K562 (cell line): ENCODE data around the gene DNPEP. TPM values are rescaled to one million over a fixed set of nuclear protein-coding genes. Genes with fewer than 3 reads are reported as not detected.

ENCODE experiments used
- DIDO1 ChIP-seq: fragments of 450-650 bp; IDR thresholded peaks from 2 replicates; pipeline ENCODE4 v1.6.1; 2016; ENCODE audit warnings: low read depth, missing biosample characterization, missing genetic modification characterization
- ETV5 ChIP-seq: sonication (generic); formaldehyde crosslinking; IDR thresholded peaks from 2 replicates; pipeline ENCODE4 v1.4.0; 2020; ENCODE audit warnings: low read depth, mild to moderate bottlenecking, missing genetic modification reagents
- HCFC1 ChIP-seq: IDR thresholded peaks from 2 replicates; pipeline ENCODE4 v1.6.1; 2012; ENCODE audit warnings: low read depth, low read length, improper control_type of control experiment
- HDAC1 ChIP-seq, 2 experiments: fragments of 450-650 bp; IDR thresholded peaks; 2 replicates each; pipeline ENCODE4 v1.6.1; 2016 to 2017; ENCODE audit warnings: inconsistent platforms in 1 of 2, mild to moderate bottlenecking in 1 of 2, moderate library complexity in 1 of 2
- JUNB ChIP-seq: fragments of 450-650 bp; formaldehyde crosslinking; conservative IDR thresholded peaks from 2 replicates; pipeline ENCODE4 v1.4.0; 2020; ENCODE audit warnings: mild to moderate bottlenecking
- LCOR ChIP-seq: sonication (generic); formaldehyde crosslinking; IDR thresholded peaks from 2 replicates; pipeline ENCODE4 v1.8.0; 2022; ENCODE audit warnings: mild to moderate bottlenecking, missing genetic modification reagents
- MECOM ChIP-seq: fragments of 250-450 bp; sonication (Bioruptor Pico); IDR thresholded peaks from 2 replicates; pipeline ENCODE4 v1.8.0; 2022; ENCODE audit warnings: inconsistent platforms
- MTA1 ChIP-seq: fragments of 450-650 bp; IDR thresholded peaks from 2 replicates; pipeline ENCODE4 v1.6.1; 2017; ENCODE audit warnings: borderline replicate concordance
- MYNN ChIP-seq, 2 experiments: sonication (generic); formaldehyde crosslinking in 1 of 2; IDR thresholded peaks; 2 replicates each; pipeline versions ENCODE4 v1.5.0 to v1.6.1; 2016 to 2020; ENCODE audit warnings: antibody characterized with exemption in 1 of 2, missing genetic modification reagents in 1 of 2
- NELFE ChIP-seq: IDR thresholded peaks from 2 replicates; pipeline ENCODE4 v1.6.1; 2011; ENCODE audit warnings: mild to moderate bottlenecking; ENCODE audit not compliant: insufficient read depth, insufficient read length
- PHF20 ChIP-seq: fragments of 450-650 bp; IDR thresholded peaks from 2 replicates; pipeline ENCODE4 v1.6.1; 2018; ENCODE audit not compliant: partially characterized antibody
- POLR2AphosphoS2 ChIP-seq: IDR thresholded peaks from 2 replicates; pipeline ENCODE4 v1.6.1; 2012; ENCODE audit warnings: low read length, improper control_type of control experiment
- RAD21 ChIP-seq, 2 experiments: fragments of 250-450 bp in 1 of 2; fragments of 450-650 bp in 1 of 2; sonication (Bioruptor Pico) in 1 of 2; formaldehyde crosslinking in 1 of 2; IDR thresholded peaks in 1 of 2; conservative IDR thresholded peaks in 1 of 2; 2 replicates each; pipeline versions ENCODE4 v1.4.0 to v1.8.0; 2020 to 2022; ENCODE audit warnings: mild to moderate bottlenecking in 2 of 2, moderate library complexity in 1 of 2
- STAT5B ChIP-seq: fragments of 250-450 bp; sonication (Bioruptor Pico); IDR thresholded peaks from 2 replicates; pipeline ENCODE4 v1.8.0; 2021; ENCODE audit warnings: mild to moderate bottlenecking, inconsistent platforms
- TAF7 ChIP-seq: fragments of 450-650 bp; IDR thresholded peaks from 2 replicates; pipeline ENCODE4 v1.6.1; 2016; ENCODE audit warnings: missing genetic modification characterization, missing compliant biosample characterization
- XRCC4 ChIP-seq: IDR thresholded peaks from one replicate; pipeline ENCODE4 v1.6.1; 2011; ENCODE audit not compliant: insufficient read depth, insufficient read length; ENCODE audit errors: extremely low read depth
- ZC3H11A ChIP-seq: IDR thresholded peaks from 2 replicates; pipeline ENCODE4 v1.6.1; 2012; ENCODE audit warnings: low read depth, low read length, improper control_type of control experiment
- ZNF134 ChIP-seq: fragments of 250-450 bp; sonication (Bioruptor Pico); conservative IDR thresholded peaks from 2 replicates; pipeline ENCODE4 v1.4.0; 2020
- ZNF197 ChIP-seq: fragments of 200-800 bp; sonication (Bioruptor generic); IDR thresholded peaks from 2 replicates; pipeline ENCODE4 v1.6.1; 2016; ENCODE audit warnings: low read depth, missing genetic modification characterization, missing compliant biosample characterization
- polyA plus RNA-seq, 8 experiments: library from polyadenylated mRNA; depleted of rRNA in 4 of 8; stranded (reverse) in 5 of 8; unstranded in 3 of 8; fragments of >200 nt; fragmentation: Nextera tagmentation in 2 of 8; fragmentation: Illumina TruSeq in 1 of 8; extraction: Ambion mirVana in 2 of 8; extraction: Trizol in 1 of 8; gene quantifications; 2 replicates each; pipeline versions ENCODE4 v1.2.1 to v1.2.3, GENCODE V29; 2011 to 2014; ENCODE audit warnings: inconsistent platforms in 1 of 8, missing spikeins in 1 of 8
- total RNA-seq, 7 experiments: library from RNA; depleted of rRNA in 6 of 7; stranded (reverse); fragments of >200 nt in 6 of 7; fragmentation: Illumina TruSeq in 2 of 7; extraction: Trizol in 2 of 7; gene quantifications; 2 replicates each; pipeline versions ENCODE4 v1.2.1 to v1.2.3, GENCODE V29; 2011 to 2021; ENCODE audit warnings: low replicate concordance in 1 of 7
- TF ChIP-seq, protein P1 (sequence below): fragments of 450-650 bp; IDR thresholded peaks from 2 replicates; pipeline ENCODE4 v1.6.1; 2018; ENCODE audit warnings: mild to moderate bottlenecking, low read depth; ENCODE audit not compliant: partially characterized antibody
- TF ChIP-seq, protein P2 (sequence below): sonication (generic); formaldehyde crosslinking; IDR thresholded peaks from 2 replicates; pipeline ENCODE4 v1.8.0; 2022; ENCODE audit warnings: mild to moderate bottlenecking, missing genetic modification reagents
- TF ChIP-seq, protein P3 (sequence below): fragments of 250-450 bp; sonication (Bioruptor Pico); IDR thresholded peaks from 2 replicates; pipeline ENCODE4 v1.5.1; 2021; ENCODE audit warnings: mild to moderate bottlenecking

The DNPEP gene
- total and polyA plus RNA-seq, 9 of the 15 experiments (the other 6 are each of a cell fraction or from before 2014, with no cell fraction given): 34.6 to 71.4 (median 45.5) TPM

DNA sequence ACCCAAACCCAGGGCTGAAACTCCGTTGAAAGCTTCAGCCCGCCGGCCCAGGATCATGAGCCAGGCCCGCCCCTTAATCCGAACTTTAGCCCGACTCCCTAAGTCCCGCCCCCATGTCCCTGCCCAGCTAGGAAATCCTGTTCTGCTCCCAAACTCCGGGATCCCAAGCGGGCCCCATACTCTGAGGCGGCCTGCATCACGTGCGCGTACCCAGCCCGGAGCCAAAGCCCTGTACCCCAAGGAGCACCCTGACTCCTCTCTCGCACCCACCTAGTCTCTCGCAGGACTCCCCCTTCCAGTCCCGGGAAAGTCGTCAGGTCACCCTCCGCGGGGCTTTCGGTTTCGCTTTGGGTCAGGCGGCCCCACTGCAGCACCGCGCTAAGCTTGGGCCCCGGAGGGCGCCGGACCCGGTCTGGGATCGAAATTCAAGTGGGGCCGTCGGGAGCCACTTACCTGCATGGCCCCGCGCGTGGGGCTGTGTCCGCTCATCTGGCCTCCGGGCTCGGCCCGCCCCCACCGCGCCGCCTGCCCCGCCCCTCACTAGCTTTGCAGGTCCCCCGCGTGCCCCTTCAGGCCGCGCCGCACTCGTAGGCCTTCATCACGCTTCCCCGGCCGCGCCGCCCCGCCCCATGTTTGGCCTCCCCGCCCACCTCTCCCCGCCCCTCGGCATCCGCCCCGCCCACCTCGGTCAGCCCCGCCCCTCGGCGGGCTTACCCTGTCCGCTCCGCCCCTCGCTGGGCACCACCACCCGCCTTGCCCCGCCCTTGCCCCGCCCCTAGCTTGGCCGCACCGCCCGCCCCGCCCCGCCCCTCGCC is at the start of gene DNPEP (continued):
- TF ChIP-seq POLR2AphosphoS2 (no peak), ETV5 (CRISPR knock-in tag) (no peak), HCFC1 (0 out of 2 replicates have a peak, but pooled peaks have one; percentile 16), HDAC1 (IDR thresholded peaks at IDR 0.05) (peak in 1 of 2 experiments; percentile 71; a peak in 2 of 4 replicates), PHF20 (no peak), ZNF197 (CRISPR knock-in tag) (no peak), MECOM (no peak), ZNF134 (CRISPR knock-in tag) (no peak), NELFE (no peak), MYNN (IDR thresholded peaks at IDR 0.05) (no peak), MYNN (CRISPR knock-in tag; IDR thresholded peaks at IDR 0.05) (no peak), TAF7 (tag) (no peak), JUNB (CRISPR knock-in tag) (no peak), XRCC4 (no peak), MTA1 (no peak), ZC3H11A (no peak), RAD21 (CRISPR knock-in tag; conservative IDR thresholded peaks at IDR 0.05 in 1 of 2, IDR thresholded peaks at IDR 0.05 in 1 of 2) (no peak), STAT5B (CRISPR knock-in tag) (no peak), LCOR (CRISPR knock-in tag) (no peak), DIDO1 (no peak)
- TF ChIP-seq, protein P1, sequence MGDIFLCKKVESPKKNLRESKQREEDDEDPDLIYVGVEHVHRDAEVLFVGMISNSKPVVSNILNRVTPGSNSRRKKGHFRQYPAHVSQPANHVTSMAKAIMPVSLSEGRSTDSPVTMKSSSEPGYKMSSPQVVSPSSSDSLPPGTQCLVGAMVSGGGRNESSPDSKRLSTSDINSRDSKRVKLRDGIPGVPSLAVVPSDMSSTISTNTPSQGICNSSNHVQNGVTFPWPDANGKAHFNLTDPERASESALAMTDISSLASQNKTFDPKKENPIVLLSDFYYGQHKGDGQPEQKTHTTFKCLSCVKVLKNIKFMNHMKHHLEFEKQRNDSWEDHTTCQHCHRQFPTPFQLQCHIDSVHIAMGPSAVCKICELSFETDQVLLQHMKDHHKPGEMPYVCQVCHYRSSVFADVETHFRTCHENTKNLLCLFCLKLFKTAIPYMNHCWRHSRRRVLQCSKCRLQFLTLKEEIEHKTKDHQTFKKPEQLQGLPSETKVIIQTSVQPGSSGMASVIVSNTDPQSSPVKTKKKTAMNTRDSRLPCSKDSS: no peak
- TF ChIP-seq, protein P2, sequence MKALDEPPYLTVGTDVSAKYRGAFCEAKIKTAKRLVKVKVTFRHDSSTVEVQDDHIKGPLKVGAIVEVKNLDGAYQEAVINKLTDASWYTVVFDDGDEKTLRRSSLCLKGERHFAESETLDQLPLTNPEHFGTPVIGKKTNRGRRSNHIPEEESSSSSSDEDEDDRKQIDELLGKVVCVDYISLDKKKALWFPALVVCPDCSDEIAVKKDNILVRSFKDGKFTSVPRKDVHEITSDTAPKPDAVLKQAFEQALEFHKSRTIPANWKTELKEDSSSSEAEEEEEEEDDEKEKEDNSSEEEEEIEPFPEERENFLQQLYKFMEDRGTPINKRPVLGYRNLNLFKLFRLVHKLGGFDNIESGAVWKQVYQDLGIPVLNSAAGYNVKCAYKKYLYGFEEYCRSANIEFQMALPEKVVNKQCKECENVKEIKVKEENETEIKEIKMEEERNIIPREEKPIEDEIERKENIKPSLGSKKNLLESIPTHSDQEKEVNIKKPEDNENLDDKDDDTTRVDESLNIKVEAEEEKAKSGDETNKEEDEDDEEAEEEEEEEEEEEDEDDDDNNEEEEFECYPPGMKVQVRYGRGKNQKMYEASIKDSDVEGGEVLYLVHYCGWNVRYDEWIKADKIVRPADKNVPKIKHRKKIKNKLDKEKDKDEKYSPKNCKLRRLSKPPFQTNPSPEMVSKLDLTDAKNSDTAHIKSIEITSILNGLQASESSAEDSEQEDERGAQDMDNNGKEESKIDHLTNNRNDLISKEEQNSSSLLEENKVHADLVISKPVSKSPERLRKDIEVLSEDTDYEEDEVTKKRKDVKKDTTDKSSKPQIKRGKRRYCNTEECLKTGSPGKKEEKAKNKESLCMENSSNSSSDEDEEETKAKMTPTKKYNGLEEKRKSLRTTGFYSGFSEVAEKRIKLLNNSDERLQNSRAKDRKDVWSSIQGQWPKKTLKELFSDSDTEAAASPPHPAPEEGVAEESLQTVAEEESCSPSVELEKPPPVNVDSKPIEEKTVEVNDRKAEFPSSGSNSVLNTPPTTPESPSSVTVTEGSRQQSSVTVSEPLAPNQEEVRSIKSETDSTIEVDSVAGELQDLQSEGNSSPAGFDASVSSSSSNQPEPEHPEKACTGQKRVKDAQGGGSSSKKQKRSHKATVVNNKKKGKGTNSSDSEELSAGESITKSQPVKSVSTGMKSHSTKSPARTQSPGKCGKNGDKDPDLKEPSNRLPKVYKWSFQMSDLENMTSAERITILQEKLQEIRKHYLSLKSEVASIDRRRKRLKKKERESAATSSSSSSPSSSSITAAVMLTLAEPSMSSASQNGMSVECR (CRISPR knock-in tag): peak; percentile 76
- TF ChIP-seq, protein P3, sequence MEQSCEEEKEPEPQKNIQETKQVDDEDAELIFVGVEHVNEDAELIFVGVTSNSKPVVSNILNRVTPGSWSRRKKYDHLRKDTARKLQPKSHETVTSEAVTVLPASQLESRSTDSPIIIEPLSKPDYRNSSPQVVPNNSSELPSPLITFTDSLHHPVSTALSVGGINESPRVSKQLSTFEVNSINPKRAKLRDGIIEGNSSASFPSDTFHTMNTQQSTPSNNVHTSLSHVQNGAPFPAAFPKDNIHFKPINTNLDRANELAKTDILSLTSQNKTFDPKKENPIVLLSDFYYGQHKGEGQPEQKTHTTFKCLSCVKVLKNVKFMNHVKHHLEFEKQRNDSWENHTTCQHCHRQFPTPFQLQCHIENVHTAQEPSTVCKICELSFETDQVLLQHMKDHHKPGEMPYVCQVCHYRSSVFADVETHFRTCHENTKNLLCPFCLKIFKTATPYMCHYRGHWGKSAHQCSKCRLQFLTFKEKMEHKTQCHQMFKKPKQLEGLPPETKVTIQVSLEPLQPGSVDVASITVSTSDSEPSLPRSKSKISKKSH: no peak
